HepG2 (cell line): ENCODE data around the gene CSNK1E. TPM values are rescaled to one million over a fixed set of nuclear protein-coding genes. Genes with fewer than 3 reads are reported as not detected.

ENCODE experiments used
- ATF4 ChIP-seq, 2 experiments: fragments of 450-650 bp in 1 of 2; sonication (generic) in 1 of 2; formaldehyde crosslinking; IDR thresholded peaks; 2 replicates each; pipeline versions ENCODE4 v1.5.0 to v1.8.0; 2020 to 2022; ENCODE audit warnings: mild to moderate bottlenecking in 1 of 2, missing genetic modification reagents in 1 of 2
- BORCS8-MEF2B ChIP-seq: sonication (generic); formaldehyde crosslinking; IDR thresholded peaks from 2 replicates; pipeline ENCODE4 v1.8.0; 2022; ENCODE audit warnings: mild to moderate bottlenecking, missing genetic modification reagents
- CBX2 ChIP-seq, 2 experiments: fragments of 200-600 bp in 1 of 2; sonication (generic); formaldehyde crosslinking in 1 of 2; IDR thresholded peaks; 2 replicates each; pipeline versions ENCODE4 v1.7.0 to v1.8.1; 2018 to 2022; ENCODE audit warnings: low read depth in 2 of 2, low read length in 1 of 2, mild to moderate bottlenecking in 1 of 2, missing genetic modification reagents in 1 of 2
- CEBPG ChIP-seq: IDR thresholded peaks from 2 replicates; pipeline ENCODE4 v1.6.1; 2016
- CREB1 ChIP-seq, 2 experiments: fragments of 450-650 bp in 1 of 2; IDR thresholded peaks; 2 replicates each; pipeline ENCODE4 v1.6.1; 2016 to 2017; ENCODE audit warnings: control low read depth in 1 of 2, mild to moderate bottlenecking in 1 of 2, missing compliant biosample characterization in 1 of 2, missing genetic modification characterization in 1 of 2
- CSRNP1 ChIP-seq: sonication (generic); formaldehyde crosslinking; IDR thresholded peaks from 2 replicates; pipeline ENCODE4 v1.8.1; 2023; ENCODE audit warnings: mild to moderate bottlenecking, missing genetic modification reagents
- E2F5 ChIP-seq: sonication (generic); formaldehyde crosslinking; conservative IDR thresholded peaks from 2 replicates; pipeline ENCODE4 v1.4.0; 2020; ENCODE audit warnings: missing genetic modification reagents
- GZF1 ChIP-seq: sonication (generic); formaldehyde crosslinking; IDR thresholded peaks from 2 replicates; pipeline ENCODE4 v1.5.1; 2020; ENCODE audit warnings: mild to moderate bottlenecking, missing genetic modification reagents
- MNT ChIP-seq: fragments of 450-650 bp; IDR thresholded peaks from 2 replicates; pipeline ENCODE4 v1.6.1; 2016
- MXD3 ChIP-seq: IDR thresholded peaks from 2 replicates; pipeline ENCODE4 v1.6.1; 2016; ENCODE audit warnings: mild to moderate bottlenecking, missing biosample characterization, missing genetic modification reagents
- NR2F1 ChIP-seq, 2 experiments: fragments of 450-650 bp in 1 of 2; formaldehyde crosslinking in 1 of 2; IDR thresholded peaks; 2 replicates each; pipeline versions ENCODE4 v1.5.0 to v1.6.1; 2016 to 2020; ENCODE audit warnings: mild to moderate bottlenecking in 1 of 2, missing compliant biosample characterization in 1 of 2, missing genetic modification reagents in 1 of 2, moderate library complexity in 1 of 2
- SMYD3 ChIP-seq: sonication (generic); formaldehyde crosslinking; IDR thresholded peaks from 2 replicates; pipeline ENCODE4 v1.8.1; 2023; ENCODE audit warnings: mild to moderate bottlenecking, missing genetic modification reagents
- TP53 ChIP-seq: sonication (generic); formaldehyde crosslinking; conservative IDR thresholded peaks from 2 replicates; pipeline ENCODE4 v1.4.0; 2020; ENCODE audit warnings: missing genetic modification reagents
- ZBTB46 ChIP-seq: sonication (generic); formaldehyde crosslinking; IDR thresholded peaks from 2 replicates; pipeline ENCODE4 v1.4.0; 2020; ENCODE audit warnings: mild to moderate bottlenecking, missing genetic modification reagents, borderline replicate concordance
- ZMYM3 ChIP-seq: sonication (generic); formaldehyde crosslinking; IDR thresholded peaks from 2 replicates; pipeline ENCODE4 v1.5.1; 2020; ENCODE audit warnings: mild to moderate bottlenecking, missing genetic modification reagents
- ZNF10 ChIP-seq: sonication (generic); formaldehyde crosslinking; IDR thresholded peaks from 2 replicates; pipeline ENCODE4 v1.4.0; 2020; ENCODE audit warnings: mild to moderate bottlenecking, low read depth, missing genetic modification reagents, borderline replicate concordance
- ZNF136 ChIP-seq: sonication (generic); formaldehyde crosslinking; IDR thresholded peaks from 2 replicates; pipeline ENCODE4 v1.8.1; 2022; ENCODE audit warnings: low read depth, mild to moderate bottlenecking, moderate library complexity, missing genetic modification reagents
- ZNF331 ChIP-seq: sonication (generic); formaldehyde crosslinking; IDR thresholded peaks from 2 replicates; pipeline ENCODE4 v1.4.0; 2020; ENCODE audit warnings: missing genetic modification reagents
- ZSCAN21 ChIP-seq: sonication (generic); formaldehyde crosslinking; IDR thresholded peaks from 2 replicates; pipeline ENCODE4 v1.8.0; 2022; ENCODE audit warnings: mild to moderate bottlenecking, missing genetic modification reagents, moderate library complexity, borderline replicate concordance
- polyA plus RNA-seq, 8 experiments: library from polyadenylated mRNA; depleted of rRNA in 3 of 8; stranded (reverse) in 7 of 8; unstranded in 1 of 8; fragments of >200 nt; fragmentation: Illumina TruSeq in 4 of 8; extraction: Trizol in 4 of 8; gene quantifications; 2 replicates each; pipeline versions ENCODE4 v1.2.1 to v1.2.3, GENCODE V29; 2011 to 2016; ENCODE audit warnings: low read depth in 4 of 8, missing spikeins in 1 of 8, mixed read lengths in 1 of 8; ENCODE audit not compliant: insufficient read depth in 1 of 8
- total RNA-seq, 5 experiments: library from RNA; depleted of rRNA; stranded (reverse); fragments of >200 nt; fragmentation: Illumina TruSeq; extraction: Trizol; gene quantifications; 2 replicates each; pipeline ENCODE4 v1.2.3, GENCODE V29; 2016; ENCODE audit warnings: low read depth in 1 of 5

The CSNK1E gene
- total and polyA plus RNA-seq, 2 of the 13 experiments (the other 11 are each of a cell fraction or from before 2014, with no cell fraction given) = 34.7 to 129 TPM

- no peak for TF ChIP-seq E2F5 (CRISPR knock-in tag)
- 0 out of 2 replicates have a peak, but pooled peaks have one; percentile 5 for TF ChIP-seq MNT
- TF ChIP-seq ZNF136 (CRISPR knock-in tag) = 0 out of 2 replicates have a peak, but pooled peaks have one; percentile 27
- TF ChIP-seq ZNF331 (CRISPR knock-in tag) = no peak
- peak; percentile 47 for TF ChIP-seq CEBPG (CRISPR knock-in tag)
- TF ChIP-seq ZMYM3 (CRISPR knock-in tag) = peak; percentile 51; the same call in 1 of the 2 replicates
- TF ChIP-seq MXD3 (CRISPR knock-in tag) = peak; percentile 44; the same call in 1 of the 2 replicates
- no peak for TF ChIP-seq ZBTB46 (CRISPR knock-in tag)
- TF ChIP-seq CSRNP1 (CRISPR knock-in tag) = peak; percentile 72; the same call in 1 of the 2 replicates
- 0 out of 2 replicates have a peak, but pooled peaks have one; percentile 46 for TF ChIP-seq SMYD3 (CRISPR knock-in tag)
- 0 out of 2 replicates have a peak, but pooled peaks have one; percentile 73 for TF ChIP-seq GZF1 (CRISPR knock-in tag)
- TF ChIP-seq ATF4 (CRISPR knock-in tag; IDR thresholded peaks at IDR 0.05) = no peak
- TF ChIP-seq TP53 (CRISPR knock-in tag) = no peak
- TF ChIP-seq ZNF10 (CRISPR knock-in tag) = no peak
- TF ChIP-seq ZSCAN21 (CRISPR knock-in tag) = peak; percentile 47; the same call in 1 of the 2 replicates
- peak; percentile 66 for TF ChIP-seq CREB1 (IDR thresholded peaks at IDR 0.05)
- 0 out of 2 replicates have a peak, but pooled peaks have one; percentile 29 for TF ChIP-seq CREB1 (CRISPR knock-in tag; IDR thresholded peaks at IDR 0.05)
- peak; percentile 15; the same call in 1 of the 2 replicates for TF ChIP-seq BORCS8-MEF2B (CRISPR knock-in tag)
- no peak for TF ChIP-seq NR2F1 (CRISPR knock-in tag; IDR thresholded peaks at IDR 0.05)
- no peak for TF ChIP-seq CBX2 (IDR thresholded peaks at IDR 0.05; ENCODE audit: low read depth, low read length)
- TF ChIP-seq CBX2 (CRISPR knock-in tag; IDR thresholded peaks at IDR 0.05; ENCODE audit: low read depth) = no peak
These were observed 922 bp upstream of the CSNK1E start (continued) for GRCh38 chr22:38317995-38318715.
